HepG2 (cell line): Measurements from ENCODE around the gene UROS.

ENCODE experiments used
- CTCF ChIP-seq: sonication (generic); formaldehyde crosslinking; IDR thresholded peaks from 2 replicates; pipeline ENCODE4 v1.5.0; 2020; ENCODE audit warnings: mild to moderate bottlenecking, missing genetic modification reagents, moderate library complexity
- GMEB2 ChIP-seq: IDR thresholded peaks from 2 replicates; pipeline ENCODE4 v1.6.1; 2016; ENCODE audit warnings: missing biosample characterization, missing genetic modification reagents, low read depth
- JUN ChIP-seq: sonication (generic); formaldehyde crosslinking; IDR thresholded peaks from 2 replicates; pipeline ENCODE4 v1.4.0; 2020; ENCODE audit warnings: mild to moderate bottlenecking, missing genetic modification reagents
- NR1H2 ChIP-seq: sonication (generic); formaldehyde crosslinking; IDR thresholded peaks from 2 replicates; pipeline ENCODE4 v1.8.1; 2022; ENCODE audit warnings: low read depth, missing genetic modification reagents, borderline replicate concordance
- POLR2A ChIP-seq, 2 experiments: IDR thresholded peaks; 2 replicates each; pipeline ENCODE4 v1.6.1; 2011; ENCODE audit warnings: low read depth in 2 of 2, low read length in 2 of 2, mild to moderate bottlenecking in 1 of 2, moderate library complexity in 1 of 2; ENCODE audit not compliant: insufficient read depth in 1 of 2
- RFXAP ChIP-seq: sonication (generic); formaldehyde crosslinking; IDR thresholded peaks from 2 replicates; pipeline ENCODE4 v1.4.0; 2020; ENCODE audit warnings: missing genetic modification reagents, borderline replicate concordance
- TAF1 ChIP-seq: sonication (generic); formaldehyde crosslinking; IDR thresholded peaks from 2 replicates; pipeline ENCODE4 v1.4.0; 2020; ENCODE audit warnings: missing genetic modification reagents
- ZNF17 ChIP-seq: sonication (generic); formaldehyde crosslinking; IDR thresholded peaks from 2 replicates; pipeline ENCODE4 v1.5.0; 2020; ENCODE audit warnings: mild to moderate bottlenecking, missing genetic modification reagents
- ZNF33B ChIP-seq: sonication (generic); formaldehyde crosslinking; IDR thresholded peaks from 2 replicates; pipeline ENCODE4 v1.5.1; 2020; ENCODE audit warnings: mild to moderate bottlenecking, missing genetic modification reagents
- ZNF451 ChIP-seq: sonication (generic); formaldehyde crosslinking; IDR thresholded peaks from 2 replicates; pipeline ENCODE4 v1.5.0; 2020; ENCODE audit warnings: mild to moderate bottlenecking, missing genetic modification reagents
- TF ChIP-seq, protein P1 (sequence below): sonication (generic); formaldehyde crosslinking; IDR thresholded peaks from 2 replicates; pipeline ENCODE4 v1.4.0; 2020; ENCODE audit warnings: mild to moderate bottlenecking, missing genetic modification reagents
- TF ChIP-seq, protein P2 (sequence below): sonication (generic); formaldehyde crosslinking; IDR thresholded peaks from 2 replicates; pipeline ENCODE4 v1.4.0; 2020; ENCODE audit warnings: missing genetic modification reagents

DNA sequence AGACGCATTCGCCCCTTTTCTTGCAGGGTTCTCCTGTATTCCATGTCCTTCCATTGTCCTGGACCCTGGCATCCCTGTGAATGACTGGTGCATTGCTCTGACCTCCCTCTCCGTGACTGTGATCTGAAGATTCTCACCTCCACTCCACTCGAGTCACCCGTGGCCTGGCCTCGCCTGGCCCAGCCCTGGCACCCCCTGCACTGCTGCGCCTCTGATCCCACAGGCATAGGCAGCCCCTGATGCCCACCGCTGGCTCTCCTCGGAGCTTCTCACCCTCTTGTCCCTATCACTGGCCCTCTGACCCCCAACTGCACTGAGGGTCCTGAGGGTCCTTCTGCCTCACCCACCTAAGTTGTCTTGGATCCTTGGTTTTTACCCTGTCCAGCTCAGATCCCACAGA lies 45.3 kb downstream of the UROS start:
- TF ChIP-seq, protein P1, sequence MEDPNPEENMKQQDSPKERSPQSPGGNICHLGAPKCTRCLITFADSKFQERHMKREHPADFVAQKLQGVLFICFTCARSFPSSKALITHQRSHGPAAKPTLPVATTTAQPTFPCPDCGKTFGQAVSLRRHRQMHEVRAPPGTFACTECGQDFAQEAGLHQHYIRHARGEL, result no peak
- TF ChIP-seq POLR2A (IDR thresholded peaks at IDR 0.05; ENCODE audit: insufficient read depth in 1 of 2, low read depth in 2 of 2, low read length in 2 of 2) (no peak), RFXAP (CRISPR knock-in tag) (no peak), JUN (CRISPR knock-in tag) (no peak), TAF1 (CRISPR knock-in tag) (no peak), NR1H2 (no peak), ZNF33B (CRISPR knock-in tag) (no peak), ZNF17 (no peak), ZNF451 (CRISPR knock-in tag) (no peak), GMEB2 (CRISPR knock-in tag) (no peak), CTCF (CRISPR knock-in tag) (no peak)
- TF ChIP-seq, protein P2, sequence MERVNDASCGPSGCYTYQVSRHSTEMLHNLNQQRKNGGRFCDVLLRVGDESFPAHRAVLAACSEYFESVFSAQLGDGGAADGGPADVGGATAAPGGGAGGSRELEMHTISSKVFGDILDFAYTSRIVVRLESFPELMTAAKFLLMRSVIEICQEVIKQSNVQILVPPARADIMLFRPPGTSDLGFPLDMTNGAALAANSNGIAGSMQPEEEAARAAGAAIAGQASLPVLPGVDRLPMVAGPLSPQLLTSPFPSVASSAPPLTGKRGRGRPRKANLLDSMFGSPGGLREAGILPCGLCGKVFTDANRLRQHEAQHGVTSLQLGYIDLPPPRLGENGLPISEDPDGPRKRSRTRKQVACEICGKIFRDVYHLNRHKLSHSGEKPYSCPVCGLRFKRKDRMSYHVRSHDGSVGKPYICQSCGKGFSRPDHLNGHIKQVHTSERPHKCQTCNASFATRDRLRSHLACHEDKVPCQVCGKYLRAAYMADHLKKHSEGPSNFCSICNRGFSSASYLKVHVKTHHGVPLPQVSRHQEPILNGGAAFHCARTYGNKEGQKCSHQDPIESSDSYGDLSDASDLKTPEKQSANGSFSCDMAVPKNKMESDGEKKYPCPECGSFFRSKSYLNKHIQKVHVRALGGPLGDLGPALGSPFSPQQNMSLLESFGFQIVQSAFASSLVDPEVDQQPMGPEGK (CRISPR knock-in tag), result no peak
